ENCODE measurements around the gene SESTD1. TPM values are rescaled to one million over a fixed set of nuclear protein-coding genes. Genes with fewer than 3 reads are reported as not detected.

Gene SESTD1
- total RNA-seq, 3 donors from 2014 or later = 54.1 to 137 (median 54.9) TPM

DNA sequence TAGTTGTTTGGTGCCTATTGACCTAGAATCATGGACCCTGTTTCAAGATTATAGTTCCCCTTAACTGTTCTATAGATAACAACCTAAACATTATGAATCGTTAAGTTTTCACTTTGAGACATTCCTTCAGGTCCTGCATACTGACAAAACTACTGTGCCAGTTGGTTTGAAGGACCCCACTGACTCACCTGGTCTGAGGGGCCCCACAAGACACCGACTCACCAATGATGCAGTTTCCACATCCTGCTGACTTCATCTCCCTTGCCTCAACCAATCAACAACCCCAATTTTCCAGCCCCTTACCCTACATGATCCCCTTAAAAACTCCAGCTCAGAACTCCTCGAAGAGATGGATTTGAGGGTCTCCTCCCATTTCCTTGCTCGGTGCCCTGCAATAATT is 125.1 kb downstream of the SESTD1 start:
- H3K4me1 ChIP-seq = no peaks in the 10 kb centered on the region
- no peak overlapping the region for H3K4me3 ChIP-seq
- H3K9me3 ChIP-seq = no peaks in the 10 kb centered on the region
- no peaks in the 10 kb centered on the region for H3K27me3 ChIP-seq
- intact Hi-C loops (cut with DNase I; ENCODE audit: low total_unique reads) = no loop called here
- no peak overlapping the region for H3K27ac ChIP-seq
- no peaks in the 10 kb centered on the region for H3K36me3 ChIP-seq
- DNase-seq (ENCODE audit: low spot score in 2 of 2) = no peak
- no peak for TF ChIP-seq POLR2AphosphoS5 (IDR thresholded peaks at IDR 0.05)
- no peak for TF ChIP-seq POLR2A (IDR thresholded peaks at IDR 0.05)

DNA sequence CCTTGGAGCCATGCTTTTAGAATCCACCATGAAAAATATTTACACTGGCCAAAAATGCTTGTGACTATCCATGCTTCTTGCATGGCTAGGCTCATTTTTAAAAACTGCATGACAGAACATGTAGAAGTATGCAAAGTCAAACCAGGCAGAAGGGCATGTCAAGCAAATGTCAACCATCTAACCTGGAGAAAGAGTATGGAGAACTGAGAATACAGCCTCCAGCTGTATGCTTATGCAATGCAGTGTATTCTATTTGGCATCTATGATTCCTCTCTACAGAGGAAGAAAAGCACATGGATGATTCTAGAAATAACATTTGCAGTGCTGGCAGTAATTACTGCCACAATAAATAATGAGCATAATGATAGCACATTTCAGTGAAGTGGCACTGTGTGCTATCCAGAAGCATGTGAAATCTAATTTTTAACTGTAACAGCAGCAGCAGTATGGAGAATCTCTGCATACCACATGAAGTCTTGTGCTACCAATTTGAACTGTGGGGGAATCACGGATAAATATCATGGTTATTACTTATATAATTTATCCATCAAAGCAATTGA is 127.4 kb downstream of the SESTD1 start:
- no peak for DNase-seq (ENCODE audit: low spot score in 2 of 2)
- Histone ChIP-seq H3K27me3 (no peaks in the 10 kb centered on the region), H3K4me3 (no peak overlapping the region), H3K4me1 (no peaks in the 10 kb centered on the region), H3K36me3 (no peaks in the 10 kb centered on the region), H3K9me3 (no peaks in the 10 kb centered on the region), H3K27ac (no peak overlapping the region)
- TF ChIP-seq POLR2A (IDR thresholded peaks at IDR 0.05) (no peak), POLR2AphosphoS5 (IDR thresholded peaks at IDR 0.05) (no peak)
- TF ChIP-seq, protein P1, sequence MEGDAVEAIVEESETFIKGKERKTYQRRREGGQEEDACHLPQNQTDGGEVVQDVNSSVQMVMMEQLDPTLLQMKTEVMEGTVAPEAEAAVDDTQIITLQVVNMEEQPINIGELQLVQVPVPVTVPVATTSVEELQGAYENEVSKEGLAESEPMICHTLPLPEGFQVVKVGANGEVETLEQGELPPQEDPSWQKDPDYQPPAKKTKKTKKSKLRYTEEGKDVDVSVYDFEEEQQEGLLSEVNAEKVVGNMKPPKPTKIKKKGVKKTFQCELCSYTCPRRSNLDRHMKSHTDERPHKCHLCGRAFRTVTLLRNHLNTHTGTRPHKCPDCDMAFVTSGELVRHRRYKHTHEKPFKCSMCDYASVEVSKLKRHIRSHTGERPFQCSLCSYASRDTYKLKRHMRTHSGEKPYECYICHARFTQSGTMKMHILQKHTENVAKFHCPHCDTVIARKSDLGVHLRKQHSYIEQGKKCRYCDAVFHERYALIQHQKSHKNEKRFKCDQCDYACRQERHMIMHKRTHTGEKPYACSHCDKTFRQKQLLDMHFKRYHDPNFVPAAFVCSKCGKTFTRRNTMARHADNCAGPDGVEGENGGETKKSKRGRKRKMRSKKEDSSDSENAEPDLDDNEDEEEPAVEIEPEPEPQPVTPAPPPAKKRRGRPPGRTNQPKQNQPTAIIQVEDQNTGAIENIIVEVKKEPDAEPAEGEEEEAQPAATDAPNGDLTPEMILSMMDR (IDR thresholded peaks at IDR 0.05) = no peak
- intact Hi-C loops (cut with DNase I; ENCODE audit: low total_unique reads) = no loop called here

DNA sequence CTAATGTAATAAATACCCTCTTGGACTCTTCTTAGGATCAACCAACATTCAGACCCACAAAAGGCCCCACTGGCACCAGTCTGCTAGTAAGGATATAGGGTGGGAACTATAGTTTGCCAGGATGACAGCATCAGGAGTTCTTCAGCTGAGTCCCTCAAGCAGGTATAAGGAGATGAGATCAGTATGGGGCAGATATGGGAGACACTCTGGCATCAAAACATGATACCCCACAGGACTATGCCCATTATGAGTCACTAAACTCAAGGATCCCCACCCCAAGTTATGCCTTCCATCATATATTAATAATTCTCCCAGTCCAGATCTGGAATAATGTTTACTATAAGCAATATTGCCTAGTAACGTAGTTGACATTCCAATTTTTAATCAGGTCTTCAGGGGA is 131.6 kb downstream of the SESTD1 start:
- Histone ChIP-seq H3K4me3 (no peak overlapping the region), H3K4me1 (no peaks in the 10 kb centered on the region), H3K36me3 (peaks cover 4% of the 10 kb centered on the region), H3K9me3 (no peaks in the 10 kb centered on the region), H3K27ac (no peak overlapping the region), H3K27me3 (no peaks in the 10 kb centered on the region)
- intact Hi-C loops (cut with DNase I; ENCODE audit: low total_unique reads) = no loop called here
- TF ChIP-seq POLR2AphosphoS5 (IDR thresholded peaks at IDR 0.05) (no peak), POLR2A (IDR thresholded peaks at IDR 0.05) (no peak)
- TF ChIP-seq, protein P1 (IDR thresholded peaks at IDR 0.05) = no peak
- DNase-seq (ENCODE audit: low spot score in 2 of 2) = no peak

DNA sequence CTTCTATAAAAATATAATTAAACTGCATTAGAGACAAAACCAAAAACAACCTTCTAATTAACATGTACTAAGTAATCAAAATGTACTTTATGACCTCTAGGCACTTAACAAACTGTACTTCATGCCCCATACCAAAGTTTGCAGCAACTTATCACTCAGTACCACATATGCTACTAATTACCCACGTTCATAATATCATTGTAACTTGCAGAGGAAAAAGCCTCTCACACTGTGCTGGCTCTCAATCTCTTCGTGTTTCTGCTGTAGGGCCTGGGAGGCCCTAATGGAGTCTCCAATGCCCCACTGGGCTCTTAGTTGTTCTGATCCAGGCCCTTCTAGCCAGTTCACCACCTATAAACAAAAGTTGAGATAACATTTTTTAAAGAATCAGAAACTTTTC is 132.6 kb downstream of the SESTD1 start:
- intact Hi-C loops (cut with DNase I; ENCODE audit: low total_unique reads) = no loop called here
- H3K27me3 ChIP-seq = no peaks in the 10 kb centered on the region
- H3K36me3 ChIP-seq = peaks cover 4% of the 10 kb centered on the region
- DNase-seq (ENCODE audit: low spot score in 2 of 2) = no peak
- H3K4me3 ChIP-seq = no peak overlapping the region
- TF ChIP-seq, protein P1 (IDR thresholded peaks at IDR 0.05) = no peak
- no peak for TF ChIP-seq POLR2AphosphoS5 (IDR thresholded peaks at IDR 0.05)
- no peak for TF ChIP-seq POLR2A (IDR thresholded peaks at IDR 0.05)
- H3K4me1 ChIP-seq = no peaks in the 10 kb centered on the region
- H3K9me3 ChIP-seq = no peaks in the 10 kb centered on the region
- H3K27ac ChIP-seq = no peak overlapping the region

DNA sequence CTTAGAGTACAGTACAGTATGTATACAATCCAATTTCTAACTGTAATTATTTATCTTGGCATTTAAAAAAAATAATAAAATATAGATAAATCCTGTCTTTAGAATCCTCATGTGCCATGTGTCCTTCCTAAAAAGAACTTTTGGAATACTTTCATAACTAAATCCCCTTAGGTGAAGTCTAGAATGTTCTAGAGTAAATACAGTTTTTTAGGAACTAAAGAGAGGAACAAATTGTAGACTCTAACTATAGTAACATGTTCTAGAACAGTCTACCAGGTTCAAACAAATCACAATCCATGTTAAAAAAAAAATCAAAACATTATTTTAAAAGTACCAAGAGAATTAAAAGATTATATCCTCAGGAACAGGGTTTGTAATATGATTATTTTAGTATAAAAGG is 134.1 kb downstream of the SESTD1 start:
- TF ChIP-seq, protein P1 (IDR thresholded peaks at IDR 0.05) = no peak
- TF ChIP-seq POLR2A (IDR thresholded peaks at IDR 0.05) (no peak), POLR2AphosphoS5 (IDR thresholded peaks at IDR 0.05) (no peak)
- Histone ChIP-seq H3K27me3 (no peaks in the 10 kb centered on the region), H3K4me1 (no peaks in the 10 kb centered on the region), H3K4me3 (no peak overlapping the region), H3K36me3 (peaks cover 4% of the 10 kb centered on the region), H3K27ac (no peak overlapping the region), H3K9me3 (no peaks in the 10 kb centered on the region)
- DNase-seq (ENCODE audit: low spot score in 2 of 2) = no peak
- intact Hi-C loops (cut with DNase I; ENCODE audit: low total_unique reads) = no loop called here
